Glutamatergic neuron (in vitro differentiated cells): ENCODE measurements around the gene TSHZ2. TPM values are rescaled to one million over a fixed set of nuclear protein-coding genes. Genes with fewer than 3 reads are reported as not detected.

Experiments
- DNase-seq: peaks from one replicate; pipeline ENCODE4 v3.0.0; 2022
- H3K27ac Mint-ChIP-seq: one replicate; pipeline ENCODE4 v1.8.0; 2020; ENCODE audit warnings: mild to moderate bottlenecking, mixed read lengths, inconsistent platforms; ENCODE audit not compliant: unreplicated experiment
- H3K27me3 Mint-ChIP-seq: one replicate; pipeline ENCODE4 v1.8.0; 2020; ENCODE audit warnings: mild to moderate bottlenecking, moderate library complexity, mixed read lengths, inconsistent platforms; ENCODE audit not compliant: unreplicated experiment
- H3K36me3 Mint-ChIP-seq: one replicate; pipeline ENCODE4 v1.8.0; 2020; ENCODE audit warnings: mild to moderate bottlenecking, mixed read lengths, inconsistent platforms; ENCODE audit not compliant: unreplicated experiment
- H3K4me1 Mint-ChIP-seq: one replicate; pipeline ENCODE4 v1.8.0; 2020; ENCODE audit warnings: mild to moderate bottlenecking, low read depth, mixed read lengths, inconsistent platforms; ENCODE audit not compliant: unreplicated experiment
- H3K4me3 Mint-ChIP-seq: one replicate; pipeline ENCODE4 v1.8.0; 2020; ENCODE audit warnings: mild to moderate bottlenecking, mixed read lengths, inconsistent platforms; ENCODE audit not compliant: unreplicated experiment
- H3K9me3 Mint-ChIP-seq: one replicate; pipeline ENCODE4 v1.8.0; 2020; ENCODE audit warnings: mild to moderate bottlenecking, moderate library complexity, mixed read lengths, inconsistent platforms; ENCODE audit not compliant: unreplicated experiment
- CTCF ChIP-seq: fragments of 200-600 bp; sonication (generic); IDR thresholded peaks from one replicate; pipeline ENCODE4 v1.5.0; 2021; ENCODE audit not compliant: partially characterized antibody, unreplicated experiment
- total RNA-seq: library from RNA; stranded (reverse); fragmentation: NEBNext Ultra II Directional; extraction: Animal tissue kit (Norgen Biotek cat#: 25700); gene quantifications from one replicate; pipeline ENCODE4 v1.2.1, GENCODE V29; 2021; ENCODE audit not compliant: unreplicated experiment

The TSHZ2 gene
- total RNA-seq, 1 donor from 2014 or later: 10.0 TPM

- Mint-ChIP-seq H3K27ac (no peak overlapping the region), H3K36me3 (no peaks in the 10 kb centered on the region), H3K9me3 (peaks cover 3% of the 10 kb centered on the region), H3K4me1 (peaks cover 5% of the 10 kb centered on the region), H3K27me3 (no peaks in the 10 kb centered on the region), H3K4me3 (no peak overlapping the region)
- no peak for TF ChIP-seq CTCF
- DNase-seq: no peak
These were observed 254.7 kb downstream of the TSHZ2 start for GRCh38 chr20:53226826-53227225.

GRCh38 chr20:53227523-53227922 lies 255.4 kb downstream of the TSHZ2 start:
- Mint-ChIP-seq H3K4me3 (no peak overlapping the region), H3K27me3 (no peaks in the 10 kb centered on the region), H3K9me3 (no peaks in the 10 kb centered on the region), H3K4me1 (peaks cover 5% of the 10 kb centered on the region), H3K27ac (no peak overlapping the region), H3K36me3 (no peaks in the 10 kb centered on the region)
- no peak for TF ChIP-seq CTCF
- no peak for DNase-seq

GRCh38 chr20:53231061-53231460 lies 258.9 kb downstream of the TSHZ2 start:
- DNase-seq: no peak
- H3K4me1 Mint-ChIP-seq: no peaks in the 10 kb centered on the region
- no peaks in the 10 kb centered on the region for H3K36me3 Mint-ChIP-seq
- H3K27me3 Mint-ChIP-seq: no peaks in the 10 kb centered on the region
- H3K4me3 Mint-ChIP-seq: no peak overlapping the region
- no peak for TF ChIP-seq CTCF
- H3K9me3 Mint-ChIP-seq: no peaks in the 10 kb centered on the region
- H3K27ac Mint-ChIP-seq: no peak overlapping the region

- no peak overlapping the region for H3K4me3 Mint-ChIP-seq
- no peak for DNase-seq
- H3K4me1 Mint-ChIP-seq: no peaks in the 10 kb centered on the region
- H3K36me3 Mint-ChIP-seq: no peaks in the 10 kb centered on the region
- no peaks in the 10 kb centered on the region for H3K9me3 Mint-ChIP-seq
- no peak overlapping the region for H3K27ac Mint-ChIP-seq
- TF ChIP-seq CTCF: no peak
- H3K27me3 Mint-ChIP-seq: no peaks in the 10 kb centered on the region
These were observed 265.3 kb downstream of the TSHZ2 start for GRCh38 chr20:53237461-53237860.

GRCh38 chr20:53238121-53238660 lies 266.0 kb downstream of the TSHZ2 start:
- Mint-ChIP-seq H3K27ac (no peak overlapping the region), H3K9me3 (no peaks in the 10 kb centered on the region), H3K4me3 (no peak overlapping the region), H3K4me1 (no peaks in the 10 kb centered on the region), H3K36me3 (no peaks in the 10 kb centered on the region), H3K27me3 (no peaks in the 10 kb centered on the region)
- TF ChIP-seq CTCF: no peak
- no peak for DNase-seq
